B cell (primary cell): ENCODE measurements around the gene LILRA6. TPM values are rescaled to one million over a fixed set of nuclear protein-coding genes. Genes with fewer than 3 reads are reported as not detected.
A peak's percentile ranks its signal among the peaks of the same experiment; 100 is the strongest.

Experiments used
- ATAC-seq: fragments of 200-7000 bp; cut with Tn5 transposase; one replicate; pipeline ENCODE4 v1.10.0; 2021; ENCODE audit warnings: low read depth, mild to moderate bottlenecking, moderate number of reproducible peaks, moderate library complexity
- CTCF ChIA-PET: fragments of 350-600 bp; sonication (Branson Sonifier 250); formaldehyde crosslinking; loops from one replicate; lab custom pipeline; 2021; ENCODE audit warnings: antibody characterized with exemption, inconsistent platforms; lab: Charles Lee
- POLR2A ChIA-PET: fragments of 350-600 bp; sonication (Branson Sonifier 250); formaldehyde crosslinking; loops from one replicate; lab custom pipeline; 2021; ENCODE audit warnings: antibody characterized with exemption; lab: Charles Lee
- DNase-seq: peaks from one replicate; pipeline ENCODE4 v3.0.0; 2013
- H2AFZ ChIP-seq: 2 replicates; pipeline ENCODE4 v1.6.1; 2012; ENCODE audit warnings: mild to moderate bottlenecking, low read depth, low read length; ENCODE audit not compliant: insufficient read depth, poor library complexity, severe bottlenecking
- H3K27ac ChIP-seq, 2 donors: 1 replicate in 1 of 2; 2 replicates in 1 of 2; pipeline ENCODE4 v1.5.1; 2012 to 2013; ENCODE audit warnings: low read length in 2 of 2, mild to moderate bottlenecking in 2 of 2, moderate library complexity in 1 of 2
- H3K27me3 ChIP-seq, 4 experiments: fragments of 200-600 bp in 1 of 4; sonication (generic) in 1 of 4; replicated peaks in 1 of 4; 1 replicate in 2 of 4; 2 replicates in 2 of 4; pipeline versions ENCODE4 v1.6.1 to v1.7.0; 2013 to 2016; ENCODE audit warnings: low read length in 3 of 4, mild to moderate bottlenecking in 2 of 4, mixed read lengths in 1 of 4, moderate library complexity in 1 of 4; ENCODE audit not compliant: insufficient read depth in 4 of 4, control insufficient read depth in 3 of 4; ENCODE audit errors: control extremely low read depth in 1 of 4
- H3K36me3 ChIP-seq, 2 experiments: replicated peaks in 1 of 2; 1 replicate in 1 of 2; 2 replicates in 1 of 2; pipeline versions ENCODE4 v1.6.1 to v1.7.1; 2013; ENCODE audit warnings: low read length in 1 of 2; ENCODE audit not compliant: insufficient read depth in 2 of 2, control insufficient read depth in 1 of 2; ENCODE audit errors: control extremely low read depth in 1 of 2, extremely low read depth in 1 of 2
- H3K4me1 ChIP-seq, 2 donors: fragments of 200-600 bp in 1 of 2; sonication (generic) in 1 of 2; 1 replicate in 1 of 2; 2 replicates in 1 of 2; pipeline versions ENCODE4 v1.5.1 to v1.6.1; 2013 to 2017; ENCODE audit warnings: low read length in 2 of 2; ENCODE audit not compliant: control insufficient read depth in 2 of 2, insufficient read depth in 2 of 2
- H3K4me2 ChIP-seq: replicated peaks from 2 replicates; pipeline ENCODE3; 2012; ENCODE audit warnings: mild to moderate bottlenecking, low read depth, low read length; ENCODE audit not compliant: poor library complexity, severe bottlenecking
- H3K4me3 ChIP-seq, 5 experiments: fragments of 200-600 bp in 1 of 5; sonication (generic) in 1 of 5; 1 replicate in 3 of 5; 2 replicates in 2 of 5; pipeline versions ENCODE4 v1.5.1 to v1.7.0; 2011 to 2016; ENCODE audit warnings: low read length in 4 of 5, mild to moderate bottlenecking in 4 of 5, low read depth in 2 of 5, control low read depth in 1 of 5, moderate library complexity in 1 of 5; ENCODE audit not compliant: insufficient read depth in 1 of 5; ENCODE audit errors: control extremely low read depth in 1 of 5, extremely low read depth in 1 of 5
- H3K79me2 ChIP-seq: fragments of 200-600 bp; sonication (generic); one replicate; pipeline ENCODE4 v1.6.0; 2016; ENCODE audit warnings: low read length; ENCODE audit not compliant: control insufficient read depth, insufficient read depth
- H3K9ac ChIP-seq: fragments of 200-600 bp; sonication (generic); 2 replicates; pipeline ENCODE4 v1.6.1; 2017; ENCODE audit warnings: mild to moderate bottlenecking, low read length, moderate library complexity
- H3K9me3 ChIP-seq, 3 donors: one replicate each; pipeline versions ENCODE4 v1.6.1 to v1.7.1; 2013; ENCODE audit warnings: low read length in 2 of 3; ENCODE audit not compliant: control insufficient read depth in 2 of 3, insufficient read depth in 1 of 3; ENCODE audit errors: control extremely low read depth in 1 of 3
- H4K20me1 ChIP-seq: 2 replicates; pipeline ENCODE4 v1.6.0; 2012; ENCODE audit warnings: mild to moderate bottlenecking, low read length; ENCODE audit not compliant: insufficient read depth, control insufficient read depth, poor library complexity, severe bottlenecking
- H3K27ac Mint-ChIP-seq: one replicate; pipeline ENCODE4 v1.8.0; 2021; ENCODE audit warnings: mixed read lengths
- H3K27me3 Mint-ChIP-seq: one replicate; pipeline ENCODE4 v1.8.0; 2021; ENCODE audit warnings: mixed read lengths
- H3K4me1 Mint-ChIP-seq: one replicate; pipeline ENCODE4 v1.8.0; 2021; ENCODE audit warnings: mixed read lengths
- H3K4me3 Mint-ChIP-seq: one replicate; pipeline ENCODE4 v1.8.0; 2021; ENCODE audit warnings: mixed read lengths
- H3K9me3 Mint-ChIP-seq: one replicate; pipeline ENCODE4 v1.8.0; 2022; ENCODE audit warnings: mixed read lengths; ENCODE audit not compliant: insufficient read depth
- CTCF ChIP-seq: fragments of 200-600 bp; IDR thresholded peaks from one replicate; pipeline ENCODE4 v1.8.0; 2022; ENCODE audit warnings: antibody characterized with exemption, mild to moderate bottlenecking
- EZH2 ChIP-seq: IDR thresholded peaks from 2 replicates; pipeline ENCODE4 v1.6.1; 2012; ENCODE audit warnings: borderline replicate concordance, low read depth, mild to moderate bottlenecking, moderate library complexity, low read length; ENCODE audit not compliant: insufficient read depth, poor library complexity, severe bottlenecking
- WGBS: methylation state at CpG from one replicate; pipeline ENCODE4 v1.1.5; 2013; ENCODE audit warnings: missing lambda C conversion rate; ENCODE audit not compliant: insufficient coverage; 5-methylcytosine and 5-hydroxymethylcytosine counted together
- intact Hi-C: fragments of 100-400 bp; cut with micrococcal nuclease; formaldehyde crosslinking; loops from one replicate; pipeline ENCODE4 v1.10.0; 2022
- polyA plus RNA-seq: library from polyadenylated mRNA; depleted of rRNA; stranded (reverse); fragments of >200 nt; gene quantifications from 2 replicates; pipeline ENCODE4 v1.2.3, GENCODE V29; 2012
- total RNA-seq, 2 donors: library from RNA; stranded (reverse); fragments of 120-200 nt in 1 of 2; gene quantifications; 1 replicate in 1 of 2; 2 replicates in 1 of 2; pipeline versions ENCODE4 v1.2.3 to v1.2.4, GENCODE V29; 2013 to 2022

Gene LILRA6
- total and polyA plus RNA-seq, 2 donors (not counting 1 experiment from before 2014, with no cell fraction given): 0.66 TPM; not detected in 1

- POLR2A ChIA-PET: interaction anchor here (0.6 kb wide), 1 partner anchor 391 kb away, joined by 4 read pairs; no protein-coding TSS in a partner anchor
- DNase-seq (peak; percentile 88), ATAC-seq (peak; percentile 87)
- H3K9me3 Mint-ChIP-seq: no peaks in the 10 kb centered on the region
- Histone ChIP-seq H3K27ac (no peak overlapping the region), H4K20me1 (no peaks in the 10 kb centered on the region), H3K4me3 (no peak overlapping the region), H3K27me3 (peaks cover 0 to 64% (median 16%) of the 10 kb centered on the region in 4 experiments), H3K9ac (no peak overlapping the region), H3K9me3 (peaks cover 0 to 2% (median 2%) of the 10 kb centered on the region in 3 donors), H3K4me2 (no peak overlapping the region), H3K4me1 (peaks cover 4 to 7% of the 10 kb centered on the region in 2 donors), H2AFZ (no peak overlapping the region), H3K36me3 (no peaks in the 10 kb centered on the region), H3K79me2 (no peaks in the 10 kb centered on the region)
- intact Hi-C loops: loop anchor here (1.0 to 5.0 kb wide), 2 partner anchors 44 to 63 kb away; partner anchors contain the start of gene MBOAT7
- no peak overlapping the region for H3K27ac Mint-ChIP-seq
- peaks cover 3% of the 10 kb centered on the region for H3K4me1 Mint-ChIP-seq
- CTCF ChIA-PET: interaction anchor here (0.9 to 2.1 kb wide), 9 partner anchors 16 to 72 kb away, joined by 3 to 11 read pairs (median 4); partner anchors contain the start of genes LENG1 and MBOAT7
- peak; percentile 91 for TF ChIP-seq CTCF
- TF ChIP-seq EZH2: no peak
- 20% methylated on average over 12 of the region's 21 CpGs for WGBS
- no peak overlapping the region for H3K4me3 Mint-ChIP-seq
- H3K27me3 Mint-ChIP-seq: peaks cover 40% of the 10 kb centered on the region
These were observed 11.3 kb downstream of the LILRA6 start for GRCh38 chr19:54231077-54231931.

GRCh38 chr19:54230031-54230430 is 12.6 kb downstream of the LILRA6 start:
- CTCF ChIA-PET: no interaction called here
- TF ChIP-seq EZH2 (no peak), CTCF (no peak)
- Histone ChIP-seq H3K4me2 (no peak overlapping the region), H4K20me1 (no peaks in the 10 kb centered on the region), H2AFZ (no peak overlapping the region), H3K9me3 (peaks cover 0 to 2% (median 2%) of the 10 kb centered on the region in 3 donors), H3K4me1 (peaks cover 4 to 7% of the 10 kb centered on the region in 2 donors), H3K4me3 (no peak overlapping the region), H3K79me2 (no peaks in the 10 kb centered on the region), H3K27me3 (peaks cover 0 to 53% (median 16%) of the 10 kb centered on the region in 4 experiments), H3K36me3 (no peaks in the 10 kb centered on the region), H3K9ac (no peak overlapping the region), H3K27ac (no peak overlapping the region)
- DNase-seq: no peak
- 88% methylated on average over 7 of the region's 7 CpGs for WGBS
- Mint-ChIP-seq H3K4me3 (no peak overlapping the region), H3K27ac (no peak overlapping the region), H3K4me1 (peaks cover 3% of the 10 kb centered on the region), H3K9me3 (no peaks in the 10 kb centered on the region), H3K27me3 (peaks cover 39% of the 10 kb centered on the region)
- no peak for ATAC-seq
- POLR2A ChIA-PET: no interaction called here
- intact Hi-C loops: loop anchor here (5.0 kb wide), 1 partner anchor 43 kb away; the partner anchor contains the start of gene MBOAT7
